GM19043 (cell line): ENCODE results near the gene CCZ1B.
"Not testable (repeated sequence)": the region's sequence is repeated elsewhere in the genome, so short reads cannot be mapped to it uniquely, and the experiment has no call there.

Experiments used
- ATAC-seq: cut with Tn5 transposase; IDR thresholded peaks from one replicate; pipeline ENCODE4 v1.9.1; 2021; ENCODE audit warnings: low read depth; ENCODE audit not compliant: unreplicated experiment

The CCZ1B gene

GRCh38 chr7:6831018-6831725 lies 5.1 kb upstream of the CCZ1B start:
- ATAC-seq, result no peak

- ATAC-seq, result not testable (repeated sequence)
Observed at GRCh38 chr7:6830026-6830425, 4.0 kb upstream of the CCZ1B start.

- not testable (repeated sequence) for ATAC-seq
Observed at GRCh38 chr7:6829616-6830015, 3.5 kb upstream of the CCZ1B start.

- not testable (repeated sequence) for ATAC-seq
Observed at GRCh38 chr7:6827180-6827579, 1.1 kb upstream of the CCZ1B start.

- ATAC-seq, result not testable (repeated sequence)
Observed at GRCh38 chr7:6825236-6826125, 594 bp downstream of the CCZ1B start.

- not testable (repeated sequence) for ATAC-seq
Observed at GRCh38 chr7:6821622-6822021, 4.5 kb downstream of the CCZ1B start.

GRCh38 chr7:6815470-6815869 lies 10.6 kb downstream of the CCZ1B start:
- ATAC-seq, result not testable (repeated sequence)

- ATAC-seq, result not testable (repeated sequence)
Observed at GRCh38 chr7:6813011-6813410, 13.1 kb downstream of the CCZ1B start.

- ATAC-seq, result not testable (repeated sequence)
Observed at GRCh38 chr7:6807959-6808358, 18.1 kb downstream of the CCZ1B start.

- not testable (repeated sequence) for ATAC-seq
Observed at GRCh38 chr7:6807393-6807918, 18.6 kb downstream of the CCZ1B start.

- ATAC-seq, result not testable (repeated sequence)
Observed at GRCh38 chr7:6800331-6800730, 25.7 kb downstream of the CCZ1B start.

- ATAC-seq, result not testable (repeated sequence)
Observed at GRCh38 chr7:6799887-6800286, 26.2 kb downstream of the CCZ1B start.

GRCh38 chr7:6798047-6798446 lies 28.0 kb downstream of the CCZ1B start:
- ATAC-seq, result not testable (repeated sequence)

GRCh38 chr7:6797218-6797617 lies 28.9 kb downstream of the CCZ1B start:
- not testable (repeated sequence) for ATAC-seq

- ATAC-seq, result not testable (repeated sequence)
Observed at GRCh38 chr7:6794276-6794675, 31.8 kb downstream of the CCZ1B start.

GRCh38 chr7:6792113-6792872 lies 33.8 kb downstream of the CCZ1B start:
- ATAC-seq, result not testable (repeated sequence)

GRCh38 chr7:6789353-6789752 lies 36.7 kb downstream of the CCZ1B start:
- ATAC-seq, result not testable (repeated sequence)

- ATAC-seq, result not testable (repeated sequence)
Observed at GRCh38 chr7:6781581-6781980, 44.5 kb downstream of the CCZ1B start.

- not testable (repeated sequence) for ATAC-seq
Observed at GRCh38 chr7:6761186-6761585, 64.9 kb downstream of the CCZ1B start.

- ATAC-seq, result not testable (repeated sequence)
Observed at GRCh38 chr7:6753964-6754363, 72.1 kb downstream of the CCZ1B start, which contains the start of gene RSPH10B2. Gene RSPH10B2 (plus strand): TSS chr7:6754103. CDS start chr7:6757678, 3,575 bp downstream.
